D341Med (cell line): ENCODE data around the gene GP9.
"Not testable (repeated sequence)": the region's sequence is repeated elsewhere in the genome, so short reads cannot be mapped to it uniquely, and the experiment has no call there.

ENCODE experiments used
- DNase-seq: peaks from one replicate; pipeline ENCODE4 v3.0.0; 2012; ENCODE audit warnings: low spot score

The GP9 gene

GRCh38 chr3:129070086-129070885 lies 9.7 kb downstream of the GP9 start:
- no peak for DNase-seq

GRCh38 chr3:129077222-129077621 lies 16.6 kb downstream of the GP9 start:
- DNase-seq, result no peak

- DNase-seq, result no peak
Observed at GRCh38 chr3:129078510-129078909, 17.9 kb downstream of the GP9 start.

GRCh38 chr3:129081503-129081902 lies 20.9 kb downstream of the GP9 start:
- DNase-seq, result no peak

GRCh38 chr3:129082026-129082425 lies 21.4 kb downstream of the GP9 start:
- DNase-seq, result no peak

- no peak for DNase-seq
Observed at GRCh38 chr3:129084501-129084900, 23.9 kb downstream of the GP9 start.

- DNase-seq, result no peak
Observed at GRCh38 chr3:129085165-129085715, 24.7 kb downstream of the GP9 start.

GRCh38 chr3:129085818-129086217 lies 25.2 kb downstream of the GP9 start:
- DNase-seq, result no peak

- DNase-seq, result no peak
Observed at GRCh38 chr3:129087138-129087702, 26.6 kb downstream of the GP9 start.

GRCh38 chr3:129087904-129088303 lies 27.3 kb downstream of the GP9 start:
- not testable (repeated sequence) for DNase-seq

GRCh38 chr3:129088312-129088711 lies 27.7 kb downstream of the GP9 start:
- not testable (repeated sequence) for DNase-seq

GRCh38 chr3:129095285-129095684 lies 34.7 kb downstream of the GP9 start:
- no peak for DNase-seq

- DNase-seq, result no peak
Observed at GRCh38 chr3:129100274-129100673, 39.7 kb downstream of the GP9 start.

- DNase-seq, result no peak
Observed at GRCh38 chr3:129101370-129102138, 41.0 kb downstream of the GP9 start.

GRCh38 chr3:129103296-129103695 lies 42.7 kb downstream of the GP9 start:
- no peak for DNase-seq

- DNase-seq, result no peak
Observed at GRCh38 chr3:129104051-129104450, 43.5 kb downstream of the GP9 start.

- DNase-seq, result no peak
Observed at GRCh38 chr3:129104498-129105079, 44.0 kb downstream of the GP9 start.

- no peak for DNase-seq
Observed at GRCh38 chr3:129105862-129106261, 45.3 kb downstream of the GP9 start.

- DNase-seq, result no peak
Observed at GRCh38 chr3:129106320-129106719, 45.7 kb downstream of the GP9 start.

- DNase-seq, result peak; percentile 8
Observed at GRCh38 chr3:129106866-129107565, 46.4 kb downstream of the GP9 start.

GRCh38 chr3:129107793-129108192 lies 47.2 kb downstream of the GP9 start:
- no peak for DNase-seq
